HepG2 (cell line): Measurements from ENCODE around the gene HDAC5. TPM values are rescaled to one million over a fixed set of nuclear protein-coding genes. Genes with fewer than 3 reads are reported as not detected.

ENCODE experiments used
- DNMT1 ChIP-seq: sonication (generic); formaldehyde crosslinking; IDR thresholded peaks from 2 replicates; pipeline ENCODE4 v1.5.1; 2020; ENCODE audit warnings: mild to moderate bottlenecking, missing genetic modification reagents
- DPF2 ChIP-seq: sonication (generic); formaldehyde crosslinking; IDR thresholded peaks from 2 replicates; pipeline ENCODE4 v1.4.0; 2020; ENCODE audit warnings: mild to moderate bottlenecking, low read depth, missing genetic modification reagents, borderline replicate concordance
- EHMT2 ChIP-seq: fragments of 200-600 bp; sonication (generic); IDR thresholded peaks from 2 replicates; pipeline ENCODE4 v1.7.0; 2017; ENCODE audit warnings: antibody characterized with exemption, low read depth, low read length, borderline replicate concordance
- GATAD2A ChIP-seq: IDR thresholded peaks from 2 replicates; pipeline ENCODE4 v1.6.1; 2016
- HMG20A ChIP-seq: IDR thresholded peaks from 2 replicates; pipeline ENCODE4 v1.6.1; 2016; ENCODE audit warnings: borderline replicate concordance
- HOXD1 ChIP-seq: sonication (generic); formaldehyde crosslinking; IDR thresholded peaks from 2 replicates; pipeline ENCODE4 v1.5.0; 2020; ENCODE audit warnings: missing genetic modification reagents
- MAFF ChIP-seq: IDR thresholded peaks from 2 replicates; pipeline ENCODE4 v1.6.1; 2011; ENCODE audit warnings: low read depth, low read length, improper control_type of control experiment
- NFYB ChIP-seq: sonication (generic); formaldehyde crosslinking; IDR thresholded peaks from 2 replicates; pipeline ENCODE4 v1.4.0; 2020; ENCODE audit warnings: missing genetic modification reagents
- PHF5A ChIP-seq: IDR thresholded peaks from one replicate; pipeline ENCODE4 v1.6.1; 2018; ENCODE audit warnings: low read depth, missing genetic modification reagents; ENCODE audit not compliant: unreplicated experiment
- RBM22 ChIP-seq: fragments of 200-400 bp; formaldehyde crosslinking; optimal IDR thresholded peaks from 2 replicates; pipeline ENCODE3; 2017; ENCODE audit warnings: mild to moderate bottlenecking, low read length, moderate library complexity
- RFXANK ChIP-seq: IDR thresholded peaks from 2 replicates; pipeline ENCODE4 v1.6.1; 2016
- TEAD3 ChIP-seq: optimal IDR thresholded peaks from 2 replicates; pipeline ENCODE3; 2016; ENCODE audit warnings: borderline replicate concordance
- ZFP90 ChIP-seq: sonication (generic); formaldehyde crosslinking; IDR thresholded peaks from 2 replicates; pipeline ENCODE4 v1.8.0; 2022; ENCODE audit warnings: missing genetic modification reagents, mild to moderate bottlenecking, inconsistent platforms, borderline replicate concordance
- ZNF589 ChIP-seq: sonication (generic); formaldehyde crosslinking; conservative IDR thresholded peaks from 2 replicates; pipeline ENCODE4 v1.8.0; 2022; ENCODE audit warnings: mild to moderate bottlenecking, moderate library complexity, missing genetic modification reagents
- ZNF607 ChIP-seq: sonication (generic); formaldehyde crosslinking; IDR thresholded peaks from 2 replicates; pipeline ENCODE4 v1.5.1; 2020; ENCODE audit warnings: missing genetic modification reagents, mild to moderate bottlenecking, borderline replicate concordance
- ZNF883 ChIP-seq: sonication (generic); formaldehyde crosslinking; IDR thresholded peaks from 2 replicates; pipeline ENCODE4 v1.5.1; 2020; ENCODE audit warnings: mild to moderate bottlenecking, missing genetic modification reagents; ENCODE audit errors: not compliant biosample characterization
- polyA plus RNA-seq, 8 experiments: library from polyadenylated mRNA; depleted of rRNA in 3 of 8; stranded (reverse) in 7 of 8; unstranded in 1 of 8; fragments of >200 nt; fragmentation: Illumina TruSeq in 4 of 8; extraction: Trizol in 4 of 8; gene quantifications; 2 replicates each; pipeline versions ENCODE4 v1.2.1 to v1.2.3, GENCODE V29; 2011 to 2016; ENCODE audit warnings: low read depth in 4 of 8, missing spikeins in 1 of 8, mixed read lengths in 1 of 8; ENCODE audit not compliant: insufficient read depth in 1 of 8
- total RNA-seq, 5 experiments: library from RNA; depleted of rRNA; stranded (reverse); fragments of >200 nt; fragmentation: Illumina TruSeq; extraction: Trizol; gene quantifications; 2 replicates each; pipeline ENCODE4 v1.2.3, GENCODE V29; 2016; ENCODE audit warnings: low read depth in 1 of 5
- TF ChIP-seq, protein P1 (sequence below): sonication (generic); formaldehyde crosslinking; IDR thresholded peaks from 2 replicates; pipeline ENCODE4 v1.8.0; 2022; ENCODE audit warnings: missing genetic modification reagents, mild to moderate bottlenecking, moderate library complexity, borderline replicate concordance
- TF ChIP-seq, protein P2 (sequence below): fragments of 450-650 bp; IDR thresholded peaks from 2 replicates; pipeline ENCODE4 v1.6.1; 2016
- TF ChIP-seq, protein P3 (sequence below): sonication (generic); formaldehyde crosslinking; IDR thresholded peaks from 2 replicates; pipeline ENCODE4 v1.5.0; 2020; ENCODE audit warnings: mild to moderate bottlenecking, missing genetic modification reagents, moderate library complexity
- TF ChIP-seq, protein P4 (sequence below): sonication (generic); formaldehyde crosslinking; IDR thresholded peaks from 2 replicates; pipeline ENCODE4 v1.8.1; 2023; ENCODE audit warnings: missing genetic modification reagents, mild to moderate bottlenecking, borderline replicate concordance
- TF ChIP-seq, protein P5 (sequence below): IDR thresholded peaks from 2 replicates; pipeline ENCODE4 v1.6.1; 2016; ENCODE audit warnings: missing compliant biosample characterization, missing genetic modification reagents, borderline replicate concordance
- TF ChIP-seq, protein P6 (sequence below): sonication (generic); IDR thresholded peaks from 2 replicates; pipeline ENCODE4 v1.6.1; 2016; ENCODE audit warnings: low read depth, borderline replicate concordance

The HDAC5 gene
- total and polyA plus RNA-seq, 2 of the 13 experiments (the other 11 are each of a cell fraction or from before 2014, with no cell fraction given) = 46.4 to 85.4 TPM

DNA sequence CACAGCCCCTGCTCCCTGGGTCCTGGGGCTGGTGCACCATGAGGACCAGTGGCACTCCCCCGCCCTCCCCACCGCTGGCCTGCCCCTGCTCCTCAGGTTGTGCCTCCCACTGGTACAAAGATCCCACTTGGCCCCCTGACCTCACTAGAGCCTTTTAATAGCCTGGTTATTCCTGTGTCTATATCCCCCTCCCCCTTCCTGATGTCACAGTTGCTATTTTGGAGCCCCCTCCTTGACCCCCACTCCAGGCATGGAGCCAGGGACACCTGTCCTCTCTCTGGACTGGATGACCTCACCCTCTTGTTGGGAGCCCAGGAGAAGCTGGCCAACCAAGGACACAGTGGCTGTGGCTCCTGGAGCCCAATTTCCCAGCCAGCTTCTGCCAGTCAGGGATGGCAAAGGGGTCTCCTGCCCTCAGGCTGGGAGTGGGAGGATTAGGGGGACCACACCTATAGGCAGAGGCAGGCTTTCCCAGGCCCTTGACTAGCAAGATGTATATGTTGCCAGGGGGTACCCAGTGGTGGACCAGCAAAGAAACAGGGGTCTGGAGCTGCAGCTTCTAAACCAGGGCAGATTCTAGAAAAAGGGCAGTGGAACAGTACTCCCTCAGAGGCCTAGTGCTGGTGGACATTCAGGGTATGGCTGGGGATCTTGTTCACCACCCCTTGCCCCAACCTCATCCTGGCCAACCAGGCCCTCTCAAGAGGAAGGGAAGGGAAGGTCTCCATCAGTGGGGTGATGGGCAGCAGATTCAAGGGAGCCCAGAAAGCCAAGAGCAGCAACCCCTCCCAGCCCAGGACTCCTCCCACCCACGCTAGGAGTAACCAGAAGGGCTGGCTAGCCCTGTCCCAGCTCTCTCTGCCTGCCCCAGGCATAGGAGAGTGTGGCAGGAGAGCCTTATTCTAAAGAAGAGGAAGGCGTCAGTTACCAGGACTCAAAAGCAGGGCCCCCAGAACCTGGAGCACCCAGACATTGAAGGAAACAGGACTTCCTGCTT lies 10.9 kb downstream of the HDAC5 start (continued):
- TF ChIP-seq, protein P1, sequence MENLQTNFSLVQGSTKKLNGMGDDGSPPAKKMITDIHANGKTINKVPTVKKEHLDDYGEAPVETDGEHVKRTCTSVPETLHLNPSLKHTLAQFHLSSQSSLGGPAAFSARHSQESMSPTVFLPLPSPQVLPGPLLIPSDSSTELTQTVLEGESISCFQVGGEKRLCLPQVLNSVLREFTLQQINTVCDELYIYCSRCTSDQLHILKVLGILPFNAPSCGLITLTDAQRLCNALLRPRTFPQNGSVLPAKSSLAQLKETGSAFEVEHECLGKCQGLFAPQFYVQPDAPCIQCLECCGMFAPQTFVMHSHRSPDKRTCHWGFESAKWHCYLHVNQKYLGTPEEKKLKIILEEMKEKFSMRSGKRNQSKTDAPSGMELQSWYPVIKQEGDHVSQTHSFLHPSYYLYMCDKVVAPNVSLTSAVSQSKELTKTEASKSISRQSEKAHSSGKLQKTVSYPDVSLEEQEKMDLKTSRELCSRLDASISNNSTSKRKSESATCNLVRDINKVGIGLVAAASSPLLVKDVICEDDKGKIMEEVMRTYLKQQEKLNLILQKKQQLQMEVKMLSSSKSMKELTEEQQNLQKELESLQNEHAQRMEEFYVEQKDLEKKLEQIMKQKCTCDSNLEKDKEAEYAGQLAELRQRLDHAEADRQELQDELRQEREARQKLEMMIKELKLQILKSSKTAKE (CRISPR knock-in tag) = peak; percentile 55; the same call in 1 of the 2 replicates
- TF ChIP-seq NFYB = no peak
- TF ChIP-seq ZFP90 (CRISPR knock-in tag) = no peak
- no peak for TF ChIP-seq EHMT2
- no peak for TF ChIP-seq GATAD2A (CRISPR knock-in tag)
- peak; percentile 32 for TF ChIP-seq ZNF883 (CRISPR knock-in tag)
- no peak for TF ChIP-seq PHF5A
- TF ChIP-seq ZNF589 (CRISPR knock-in tag) = no peak
- TF ChIP-seq TEAD3 (CRISPR knock-in tag) = no peak
- TF ChIP-seq HMG20A (CRISPR knock-in tag) = no peak
- TF ChIP-seq, protein P2, sequence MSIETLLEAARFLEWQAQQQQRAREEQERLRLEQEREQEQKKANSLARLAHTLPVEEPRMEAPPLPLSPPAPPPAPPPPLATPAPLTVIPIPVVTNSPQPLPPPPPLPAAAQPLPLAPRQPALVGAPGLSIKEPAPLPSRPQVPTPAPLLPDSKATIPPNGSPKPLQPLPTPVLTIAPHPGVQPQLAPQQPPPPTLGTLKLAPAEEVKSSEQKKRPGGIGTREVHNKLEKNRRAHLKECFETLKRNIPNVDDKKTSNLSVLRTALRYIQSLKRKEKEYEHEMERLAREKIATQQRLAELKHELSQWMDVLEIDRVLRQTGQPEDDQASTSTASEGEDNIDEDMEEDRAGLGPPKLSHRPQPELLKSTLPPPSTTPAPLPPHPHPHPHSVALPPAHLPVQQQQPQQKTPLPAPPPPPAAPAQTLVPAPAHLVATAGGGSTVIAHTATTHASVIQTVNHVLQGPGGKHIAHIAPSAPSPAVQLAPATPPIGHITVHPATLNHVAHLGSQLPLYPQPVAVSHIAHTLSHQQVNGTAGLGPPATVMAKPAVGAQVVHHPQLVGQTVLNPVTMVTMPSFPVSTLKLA = no peak
- no peak for TF ChIP-seq RFXANK (CRISPR knock-in tag)
- TF ChIP-seq ZNF607 (CRISPR knock-in tag) = no peak
- no peak for TF ChIP-seq HOXD1 (CRISPR knock-in tag)
- TF ChIP-seq, protein P3, sequence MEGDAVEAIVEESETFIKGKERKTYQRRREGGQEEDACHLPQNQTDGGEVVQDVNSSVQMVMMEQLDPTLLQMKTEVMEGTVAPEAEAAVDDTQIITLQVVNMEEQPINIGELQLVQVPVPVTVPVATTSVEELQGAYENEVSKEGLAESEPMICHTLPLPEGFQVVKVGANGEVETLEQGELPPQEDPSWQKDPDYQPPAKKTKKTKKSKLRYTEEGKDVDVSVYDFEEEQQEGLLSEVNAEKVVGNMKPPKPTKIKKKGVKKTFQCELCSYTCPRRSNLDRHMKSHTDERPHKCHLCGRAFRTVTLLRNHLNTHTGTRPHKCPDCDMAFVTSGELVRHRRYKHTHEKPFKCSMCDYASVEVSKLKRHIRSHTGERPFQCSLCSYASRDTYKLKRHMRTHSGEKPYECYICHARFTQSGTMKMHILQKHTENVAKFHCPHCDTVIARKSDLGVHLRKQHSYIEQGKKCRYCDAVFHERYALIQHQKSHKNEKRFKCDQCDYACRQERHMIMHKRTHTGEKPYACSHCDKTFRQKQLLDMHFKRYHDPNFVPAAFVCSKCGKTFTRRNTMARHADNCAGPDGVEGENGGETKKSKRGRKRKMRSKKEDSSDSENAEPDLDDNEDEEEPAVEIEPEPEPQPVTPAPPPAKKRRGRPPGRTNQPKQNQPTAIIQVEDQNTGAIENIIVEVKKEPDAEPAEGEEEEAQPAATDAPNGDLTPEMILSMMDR = 0 out of 2 replicates have a peak, but pooled peaks have one; percentile 9
- TF ChIP-seq DNMT1 = no peak
- TF ChIP-seq, protein P4, sequence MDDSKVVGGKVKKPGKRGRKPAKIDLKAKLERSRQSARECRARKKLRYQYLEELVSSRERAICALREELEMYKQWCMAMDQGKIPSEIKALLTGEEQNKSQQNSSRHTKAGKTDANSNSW = no peak
- TF ChIP-seq, protein P5, sequence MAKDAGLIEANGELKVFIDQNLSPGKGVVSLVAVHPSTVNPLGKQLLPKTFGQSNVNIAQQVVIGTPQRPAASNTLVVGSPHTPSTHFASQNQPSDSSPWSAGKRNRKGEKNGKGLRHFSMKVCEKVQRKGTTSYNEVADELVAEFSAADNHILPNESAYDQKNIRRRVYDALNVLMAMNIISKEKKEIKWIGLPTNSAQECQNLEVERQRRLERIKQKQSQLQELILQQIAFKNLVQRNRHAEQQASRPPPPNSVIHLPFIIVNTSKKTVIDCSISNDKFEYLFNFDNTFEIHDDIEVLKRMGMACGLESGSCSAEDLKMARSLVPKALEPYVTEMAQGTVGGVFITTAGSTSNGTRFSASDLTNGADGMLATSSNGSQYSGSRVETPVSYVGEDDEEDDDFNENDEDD (CRISPR knock-in tag) = no peak
- TF ChIP-seq, protein P6, sequence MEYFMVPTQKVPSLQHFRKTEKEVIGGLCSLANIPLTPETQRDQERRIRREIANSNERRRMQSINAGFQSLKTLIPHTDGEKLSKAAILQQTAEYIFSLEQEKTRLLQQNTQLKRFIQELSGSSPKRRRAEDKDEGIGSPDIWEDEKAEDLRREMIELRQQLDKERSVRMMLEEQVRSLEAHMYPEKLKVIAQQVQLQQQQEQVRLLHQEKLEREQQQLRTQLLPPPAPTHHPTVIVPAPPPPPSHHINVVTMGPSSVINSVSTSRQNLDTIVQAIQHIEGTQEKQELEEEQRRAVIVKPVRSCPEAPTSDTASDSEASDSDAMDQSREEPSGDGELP = peak; percentile 13; the same call in 1 of the 2 replicates
- no peak for TF ChIP-seq DPF2
- no peak for TF ChIP-seq MAFF
- TF ChIP-seq RBM22 = no peak
